IPS-18c (cell line): ENCODE data around the gene PALLD.

Experiments
- H3K4me3 ChIP-seq: 2 replicates; pipeline ENCODE4 v1.7.0; 2013; ENCODE audit warnings: low read depth, mild to moderate bottlenecking, low read length, moderate library complexity; ENCODE audit not compliant: insufficient read depth
- H3K9me3 ChIP-seq: one replicate; pipeline ENCODE4 v1.6.1; 2013; ENCODE audit warnings: mild to moderate bottlenecking, low read length, moderate library complexity; ENCODE audit not compliant: control insufficient read depth, insufficient read depth

PALLD gene

DNA sequence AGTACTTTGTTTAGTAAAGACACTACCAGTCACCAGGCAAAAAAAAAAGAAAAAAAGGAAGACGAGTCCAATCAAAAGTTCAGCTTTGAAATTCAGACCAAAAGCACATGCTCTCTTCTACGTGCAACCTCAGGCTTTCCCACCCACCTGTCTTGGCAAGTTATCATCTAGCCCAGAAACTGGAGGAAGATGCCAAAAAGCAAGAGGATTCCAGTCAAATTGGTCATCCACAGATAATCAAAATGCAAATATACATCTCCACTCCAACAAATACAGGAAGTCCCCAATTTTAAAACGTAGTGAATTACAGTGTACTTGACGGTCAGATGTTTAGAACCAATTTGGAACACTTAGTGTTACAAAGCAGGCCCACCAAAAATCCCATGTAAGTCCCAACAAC, 96.5 kb downstream of the PALLD start:
- no peak overlapping the region for H3K4me3 ChIP-seq
- no peaks in the 10 kb centered on the region for H3K9me3 ChIP-seq

DNA sequence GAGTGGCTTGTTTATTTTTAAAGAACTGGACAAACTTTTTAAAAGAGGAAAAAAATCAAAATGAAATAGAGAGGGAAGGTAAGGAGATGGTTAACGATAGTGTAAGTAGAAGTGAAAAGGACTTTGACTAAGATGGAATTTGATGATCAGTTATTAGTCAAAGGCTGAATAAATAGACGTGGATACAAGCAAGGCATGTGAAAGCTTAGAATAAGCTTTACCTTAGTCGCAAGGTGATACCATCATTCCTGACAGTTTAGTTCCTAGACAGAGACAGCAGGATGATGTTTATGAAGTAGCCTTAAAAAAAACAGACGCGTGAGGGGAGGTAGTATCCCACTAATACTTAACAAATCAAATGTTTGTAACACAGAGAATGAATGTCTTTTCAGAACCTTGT, 97.3 kb downstream of the PALLD start:
- no peak overlapping the region for H3K4me3 ChIP-seq
- H3K9me3 ChIP-seq = no peaks in the 10 kb centered on the region

DNA sequence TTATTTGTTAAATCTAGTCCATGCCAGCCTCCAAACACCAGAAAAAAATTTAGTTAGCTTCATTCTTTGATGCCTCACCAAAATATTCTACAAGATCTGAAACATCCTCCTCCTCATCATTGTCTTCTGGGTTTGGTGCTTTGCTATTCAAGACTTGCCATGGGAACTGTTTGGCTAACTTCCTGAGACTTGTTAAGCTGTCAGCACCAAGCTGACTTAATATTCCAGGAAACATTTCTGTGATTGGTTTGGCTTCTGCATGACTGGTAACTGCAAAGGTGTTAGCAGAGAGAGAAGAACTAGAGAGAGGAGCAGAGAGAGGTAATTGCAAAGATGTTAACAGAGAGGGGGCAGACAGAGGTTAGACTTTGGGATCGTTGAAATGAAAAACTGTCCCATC, 101.3 kb downstream of the PALLD start:
- H3K9me3 ChIP-seq = no peaks in the 10 kb centered on the region
- H3K4me3 ChIP-seq = no peak overlapping the region

- Histone ChIP-seq H3K9me3 (no peaks in the 10 kb centered on the region), H3K4me3 (no peak overlapping the region)
Measured at GRCh38 chr4:168600796-168601583, 104.1 kb downstream of the PALLD start.

GRCh38 chr4:168601899-168602298, 105.0 kb downstream of the PALLD start:
- H3K4me3 ChIP-seq = no peak overlapping the region
- H3K9me3 ChIP-seq = no peaks in the 10 kb centered on the region

GRCh38 chr4:168604496-168605373, 107.9 kb downstream of the PALLD start:
- Histone ChIP-seq H3K9me3 (no peaks in the 10 kb centered on the region), H3K4me3 (no peak overlapping the region)

DNA sequence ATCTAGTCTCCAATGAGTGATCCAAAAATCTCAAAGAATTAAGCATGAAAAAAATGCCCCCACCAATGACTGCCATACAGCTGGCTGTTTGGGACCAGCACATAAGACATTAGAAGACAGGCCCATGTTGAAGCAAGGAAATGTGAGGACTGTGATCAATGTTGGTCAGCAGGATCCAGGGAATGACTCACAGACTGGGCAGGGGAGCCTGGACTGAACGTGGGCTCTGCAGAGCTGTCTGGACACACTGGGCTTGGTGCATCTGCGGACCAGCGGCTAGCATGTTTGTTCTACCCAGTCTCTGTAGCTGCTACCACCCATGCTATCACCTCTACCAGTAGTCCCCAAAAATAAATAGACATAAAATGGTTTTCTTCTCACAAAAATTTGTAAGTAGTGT, 108.6 kb downstream of the PALLD start:
- no peak overlapping the region for H3K4me3 ChIP-seq
- no peaks in the 10 kb centered on the region for H3K9me3 ChIP-seq

GRCh38 chr4:168607215-168607614, 110.4 kb downstream of the PALLD start:
- Histone ChIP-seq H3K4me3 (no peak overlapping the region), H3K9me3 (no peaks in the 10 kb centered on the region)

DNA sequence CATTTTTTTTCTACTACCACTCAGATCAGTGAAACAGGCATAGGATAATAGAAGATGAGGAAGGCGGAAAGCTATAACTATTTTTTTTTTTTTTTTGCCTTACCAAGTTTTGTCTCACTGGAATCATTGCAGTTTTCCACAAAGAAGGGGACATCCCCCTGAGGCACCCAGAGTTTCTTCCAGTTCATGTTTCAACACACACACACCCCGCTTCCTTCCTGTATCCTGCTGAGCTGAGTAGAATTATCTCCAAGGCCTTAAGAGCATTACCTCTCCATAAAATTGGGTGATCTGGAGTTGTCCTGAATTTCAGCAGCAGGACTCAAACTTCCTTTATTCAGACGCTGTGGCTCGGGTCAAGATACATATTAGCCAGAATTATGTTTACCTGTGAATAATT, 111.9 kb downstream of the PALLD start:
- no peak overlapping the region for H3K4me3 ChIP-seq
- H3K9me3 ChIP-seq = no peaks in the 10 kb centered on the region

GRCh38 chr4:168609369-168609768, 112.5 kb downstream of the PALLD start:
- H3K4me3 ChIP-seq = no peak overlapping the region
- H3K9me3 ChIP-seq = no peaks in the 10 kb centered on the region

DNA sequence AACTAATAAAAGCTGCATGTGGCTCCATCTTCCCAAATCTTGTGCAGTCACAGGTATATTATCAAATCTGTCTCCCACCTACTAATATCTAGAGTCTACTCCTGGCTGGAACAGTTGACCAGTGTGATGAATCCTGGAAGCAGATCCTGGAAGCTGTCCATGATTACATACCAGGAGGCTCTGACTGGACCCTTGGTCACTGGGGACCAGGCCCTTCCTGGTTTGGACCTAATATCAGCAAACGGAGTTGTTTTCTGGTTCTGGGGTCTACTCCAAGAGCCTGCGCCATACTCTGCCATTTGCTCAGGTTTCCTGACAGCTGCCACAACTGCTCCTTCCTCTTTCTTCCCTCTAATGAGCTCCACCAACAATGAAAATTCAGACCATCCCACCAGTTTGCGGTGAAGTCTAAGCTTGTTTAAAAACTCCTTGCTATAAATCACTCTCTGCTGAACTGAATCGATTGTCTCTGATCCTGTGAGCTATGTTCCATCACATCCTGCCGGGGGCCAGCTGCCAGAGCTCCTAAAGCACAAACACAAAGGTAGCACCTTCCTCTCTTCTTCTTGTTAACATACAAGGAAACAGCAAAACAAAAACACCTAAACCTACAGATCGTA, 114.2 kb downstream of the PALLD start:
- Histone ChIP-seq H3K9me3 (no peaks in the 10 kb centered on the region), H3K4me3 (no peak overlapping the region)

DNA sequence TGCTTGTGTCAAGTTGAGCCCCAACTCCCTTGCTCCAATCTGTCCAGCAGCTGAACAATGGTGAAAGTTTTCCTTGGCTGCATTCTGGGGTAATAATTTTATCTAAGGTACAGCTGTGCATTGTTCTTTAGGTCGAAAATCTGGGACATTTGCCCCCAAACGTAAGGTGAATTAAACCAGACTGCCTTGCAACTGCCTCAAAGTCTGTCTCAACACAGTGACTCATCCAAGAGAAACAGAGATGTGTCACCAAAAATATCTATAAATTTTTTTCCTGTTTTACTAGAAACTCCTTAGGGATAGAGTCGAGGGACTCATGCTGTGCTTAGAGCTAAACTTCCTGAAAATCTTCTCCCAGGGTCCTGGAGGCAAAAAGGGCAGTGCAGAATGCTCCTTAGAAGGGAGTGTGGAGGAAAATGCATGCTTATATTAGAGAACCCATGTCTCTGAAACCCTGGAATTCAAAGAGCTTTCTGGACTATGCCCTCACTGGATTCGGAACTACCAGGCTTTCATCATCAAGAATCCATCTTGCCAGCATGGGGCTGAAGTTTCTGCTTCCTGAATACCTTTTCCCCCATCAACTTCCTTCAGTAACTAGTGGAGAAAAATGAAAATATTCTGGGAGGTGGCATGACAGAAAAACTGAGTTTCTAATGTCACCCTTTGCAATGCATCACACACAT, 115.7 kb downstream of the PALLD start:
- no peaks in the 10 kb centered on the region for H3K9me3 ChIP-seq
- H3K4me3 ChIP-seq = no peak overlapping the region

DNA sequence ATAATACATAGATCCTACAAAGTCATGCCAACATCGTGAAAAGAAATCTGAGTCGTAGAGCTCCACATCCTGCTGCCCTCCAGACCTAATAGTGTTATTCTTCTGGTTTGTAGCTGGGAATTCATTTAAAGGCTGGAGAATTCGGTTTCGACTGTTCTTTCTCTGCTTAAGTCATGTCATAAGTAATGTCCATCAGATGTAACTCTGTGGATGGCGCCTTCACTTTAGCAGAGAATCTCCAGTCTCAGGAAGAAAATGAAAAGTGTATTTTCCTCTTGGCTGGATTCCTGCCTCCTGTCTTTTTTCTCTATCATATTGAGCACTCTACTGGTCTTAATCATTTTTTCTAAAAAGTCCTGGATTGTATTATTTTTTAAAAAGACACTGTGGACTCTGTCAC, 117.0 kb downstream of the PALLD start:
- Histone ChIP-seq H3K4me3 (no peak overlapping the region), H3K9me3 (no peaks in the 10 kb centered on the region)

GRCh38 chr4:168614281-168615057, 117.6 kb downstream of the PALLD start:
- Histone ChIP-seq H3K4me3 (no peak overlapping the region), H3K9me3 (no peaks in the 10 kb centered on the region)

GRCh38 chr4:168615294-168616065, 118.6 kb downstream of the PALLD start:
- Histone ChIP-seq H3K9me3 (no peaks in the 10 kb centered on the region), H3K4me3 (no peak overlapping the region)

DNA sequence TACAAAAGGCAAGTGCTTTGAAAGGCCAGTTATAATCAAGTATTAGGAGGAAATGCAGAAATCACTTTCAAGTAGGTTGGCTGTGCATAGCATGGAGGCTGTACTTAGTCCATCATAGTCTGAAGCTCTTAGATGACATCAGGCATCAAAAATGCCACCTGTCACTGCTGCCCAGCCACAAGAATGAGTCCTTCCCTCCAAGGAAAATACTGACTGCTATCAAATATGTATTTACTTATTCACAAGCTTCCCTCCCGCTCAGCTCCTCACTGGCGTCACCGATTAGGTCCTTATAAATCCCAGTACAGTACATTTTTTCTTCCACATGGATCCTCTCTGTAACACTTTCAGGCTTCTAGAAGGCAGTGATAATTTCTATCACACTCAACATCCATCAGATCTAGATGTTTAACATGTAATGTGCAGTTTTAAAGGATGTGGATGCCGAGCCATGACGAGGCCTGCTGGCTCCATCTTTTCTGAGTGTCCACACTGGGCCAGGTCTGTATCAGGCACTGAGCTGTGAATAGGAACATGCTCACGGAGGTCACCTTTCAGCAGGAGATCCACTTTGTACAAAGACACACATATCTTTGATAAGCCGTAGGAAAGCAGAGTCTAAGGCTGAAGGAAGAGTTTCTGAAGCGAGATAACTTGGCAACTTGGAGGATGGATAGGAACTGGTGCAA, 121.9 kb downstream of the PALLD start:
- Histone ChIP-seq H3K4me3 (no peak overlapping the region), H3K9me3 (no peaks in the 10 kb centered on the region)
